ENCODE measurements around the gene HHIP.

The HHIP gene

DNA sequence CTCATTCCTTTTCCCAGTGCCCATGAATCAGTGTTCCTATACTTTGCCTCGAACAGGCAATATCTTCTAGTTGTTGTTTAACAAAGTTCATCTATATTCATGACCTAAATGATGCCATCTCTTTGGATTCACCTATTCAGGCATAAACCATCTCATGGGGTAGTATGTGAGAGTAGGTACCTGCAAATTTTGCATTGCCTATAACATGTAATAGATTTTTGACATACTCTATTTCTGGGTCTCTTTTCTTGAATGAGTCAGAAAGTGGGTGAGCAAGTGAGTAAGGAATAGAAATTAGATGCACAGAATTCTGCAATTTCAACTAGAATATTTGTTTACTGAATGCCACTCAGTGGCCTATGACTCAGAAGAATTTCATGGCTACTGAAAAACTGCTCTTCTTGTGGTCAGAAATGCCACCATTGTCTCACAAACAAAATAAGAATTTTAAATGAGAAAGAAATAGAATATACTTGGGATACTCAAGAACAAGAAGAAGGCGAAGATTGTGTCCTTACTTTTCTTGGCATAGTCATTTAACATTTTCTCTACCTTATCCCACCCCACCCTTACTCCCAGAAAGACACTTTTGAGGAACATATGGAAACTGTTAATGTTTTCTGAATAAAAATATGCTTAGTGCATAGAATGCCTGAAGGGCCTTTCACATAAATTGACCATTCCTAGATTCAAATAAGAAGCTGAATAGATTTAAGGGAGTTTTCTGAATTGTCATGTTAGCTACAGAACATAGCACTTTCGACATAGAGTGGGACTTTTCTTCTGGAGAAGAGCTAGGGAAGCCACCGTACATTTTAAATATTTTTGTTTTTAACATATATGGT, 86.8 kb downstream of the HHIP start:
- no peak for TF ChIP-seq ARNT (IDR thresholded peaks at IDR 0.05)
- TF ChIP-seq HDGF (IDR thresholded peaks at IDR 0.05; ENCODE audit: borderline replicate concordance), result no peak
- TF ChIP-seq FOXA1 (IDR thresholded peaks at IDR 0.05), result no peak
- no peak for TF ChIP-seq CTBP1 (IDR thresholded peaks at IDR 0.05; ENCODE audit: borderline replicate concordance)
- no peak for TF ChIP-seq SP1 (IDR thresholded peaks at IDR 0.05)
- no peak for TF ChIP-seq LEF1 (IDR thresholded peaks at IDR 0.05; ENCODE audit: borderline replicate concordance)
- no peak for TF ChIP-seq SUZ12 (IDR thresholded peaks at IDR 0.05)
- no peak for TF ChIP-seq L3MBTL2 (conservative IDR thresholded peaks at IDR 0.05)
- TF ChIP-seq ZNF384 (IDR thresholded peaks at IDR 0.05), result no peak
- no peak for TF ChIP-seq BHLHE40 (IDR thresholded peaks at IDR 0.05; ENCODE audit: borderline replicate concordance)
- no peak for TF ChIP-seq FOXM1 (IDR thresholded peaks at IDR 0.05; ENCODE audit: borderline replicate concordance)
- TF ChIP-seq TARDBP (IDR thresholded peaks at IDR 0.05), result no peak
- TF ChIP-seq ELF4 (IDR thresholded peaks at IDR 0.05), result no peak
- TF ChIP-seq NFRKB (IDR thresholded peaks at IDR 0.05), result no peak
- POLR2A ChIA-PET, result no interaction called here
- DNase-seq (ENCODE audit: extremely low spot score), result no peak
- CTCF ChIA-PET, result no interaction called here

DNA sequence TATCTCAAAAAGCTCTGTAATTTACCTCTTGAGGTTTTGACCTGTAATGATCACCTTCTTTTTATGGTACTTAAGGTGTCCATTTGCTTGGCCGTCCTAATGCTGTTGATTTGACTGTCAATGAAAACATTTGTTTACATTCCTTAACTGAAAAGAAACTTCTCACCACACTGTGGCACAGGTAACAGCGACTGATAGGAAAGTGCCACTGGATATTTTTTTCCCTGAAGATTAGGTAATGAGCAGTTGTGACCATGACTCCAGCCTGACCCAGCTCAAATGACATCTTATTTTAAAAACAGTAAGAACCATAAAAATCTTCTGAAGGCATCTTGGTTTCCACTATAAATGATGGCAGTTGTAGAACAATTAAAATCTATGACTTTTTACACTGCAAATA, 87.6 kb downstream of the HHIP start:
- ChIA-PET POLR2A (no interaction called here), CTCF (no interaction called here)
- TF ChIP-seq FOXK2 (IDR thresholded peaks at IDR 0.05) (no peak), ZNF384 (IDR thresholded peaks at IDR 0.05) (no peak), SUZ12 (IDR thresholded peaks at IDR 0.05) (no peak), TARDBP (IDR thresholded peaks at IDR 0.05) (no peak), ELF4 (IDR thresholded peaks at IDR 0.05) (no peak), L3MBTL2 (conservative IDR thresholded peaks at IDR 0.05) (no peak), NFRKB (IDR thresholded peaks at IDR 0.05) (no peak)
- DNase-seq (ENCODE audit: extremely low spot score), result no peak

DNA sequence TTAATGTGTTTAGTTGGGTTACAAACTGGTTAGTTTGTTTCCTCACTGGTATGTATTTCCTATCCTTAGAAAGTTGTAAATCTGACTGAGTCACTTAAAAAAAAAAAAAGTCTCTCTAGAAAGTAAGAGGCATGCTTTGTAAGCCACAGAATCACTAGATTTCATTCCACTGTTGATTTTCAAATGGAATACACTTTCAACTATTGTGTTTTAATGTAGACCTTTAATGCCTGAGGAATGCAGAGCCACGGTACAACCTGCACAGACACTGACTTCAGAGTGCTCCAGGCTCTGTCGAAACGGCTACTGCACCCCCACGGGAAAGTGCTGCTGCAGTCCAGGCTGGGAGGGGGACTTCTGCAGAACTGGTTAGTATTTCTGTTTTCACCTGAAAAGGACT, 88.6 kb downstream of the HHIP start:
- POLR2A ChIA-PET, result no interaction called here

DNA sequence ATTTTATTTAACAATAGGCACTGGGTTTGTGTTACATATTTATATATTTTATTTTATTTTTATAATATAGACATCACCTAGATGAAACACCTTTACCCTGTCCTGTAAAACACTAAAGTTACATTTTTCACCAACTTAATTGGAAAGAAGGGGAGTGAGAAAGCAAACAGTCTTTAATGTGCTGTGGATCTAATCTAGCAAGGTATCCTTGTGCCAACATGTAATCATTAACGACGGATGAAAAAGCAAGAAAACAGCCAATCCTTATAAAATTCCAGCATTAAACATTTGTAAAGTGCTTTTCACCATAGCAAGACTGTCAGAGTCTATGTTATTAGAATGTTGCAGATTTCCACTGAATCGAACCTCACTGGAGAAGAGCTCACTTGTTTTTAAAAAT, 92.7 kb downstream of the HHIP start:
- CTCF ChIA-PET, result interaction anchor here (0.7 kb wide), 1 partner anchor 208 kb away, joined by 3 read pairs; no protein-coding TSS in a partner anchor
- no peak for DNase-seq (ENCODE audit: extremely low spot score)
- POLR2A ChIA-PET, result no interaction called here
- TF ChIP-seq, protein P1, sequence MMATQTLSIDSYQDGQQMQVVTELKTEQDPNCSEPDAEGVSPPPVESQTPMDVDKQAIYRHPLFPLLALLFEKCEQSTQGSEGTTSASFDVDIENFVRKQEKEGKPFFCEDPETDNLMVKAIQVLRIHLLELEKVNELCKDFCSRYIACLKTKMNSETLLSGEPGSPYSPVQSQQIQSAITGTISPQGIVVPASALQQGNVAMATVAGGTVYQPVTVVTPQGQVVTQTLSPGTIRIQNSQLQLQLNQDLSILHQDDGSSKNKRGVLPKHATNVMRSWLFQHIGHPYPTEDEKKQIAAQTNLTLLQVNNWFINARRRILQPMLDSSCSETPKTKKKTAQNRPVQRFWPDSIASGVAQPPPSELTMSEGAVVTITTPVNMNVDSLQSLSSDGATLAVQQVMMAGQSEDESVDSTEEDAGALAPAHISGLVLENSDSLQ (IDR thresholded peaks at IDR 0.05), result no peak
- TF ChIP-seq HDGF (IDR thresholded peaks at IDR 0.05; ENCODE audit: borderline replicate concordance) (no peak), TARDBP (IDR thresholded peaks at IDR 0.05) (no peak), ZNF384 (IDR thresholded peaks at IDR 0.05) (no peak), L3MBTL2 (conservative IDR thresholded peaks at IDR 0.05) (no peak), SUZ12 (IDR thresholded peaks at IDR 0.05) (no peak), CTBP1 (IDR thresholded peaks at IDR 0.05; ENCODE audit: borderline replicate concordance) (no peak), FOXA1 (IDR thresholded peaks at IDR 0.05) (no peak), ARNT (IDR thresholded peaks at IDR 0.05) (no peak), FOXK2 (IDR thresholded peaks at IDR 0.05) (no peak), FOXM1 (IDR thresholded peaks at IDR 0.05; ENCODE audit: borderline replicate concordance) (no peak), BHLHE40 (IDR thresholded peaks at IDR 0.05; ENCODE audit: borderline replicate concordance) (no peak), LEF1 (IDR thresholded peaks at IDR 0.05; ENCODE audit: borderline replicate concordance) (no peak), NFRKB (IDR thresholded peaks at IDR 0.05) (no peak), ELF4 (IDR thresholded peaks at IDR 0.05) (no peak)

More for the DNA sequence above, 88.6 kb downstream of the HHIP start:
- TF ChIP-seq NFRKB (IDR thresholded peaks at IDR 0.05), result no peak
- TF ChIP-seq ZNF384 (IDR thresholded peaks at IDR 0.05), result 0 out of 2 replicates have a peak, but pooled peaks have one; percentile 22
- no peak for TF ChIP-seq CTBP1 (IDR thresholded peaks at IDR 0.05; ENCODE audit: borderline replicate concordance)
- TF ChIP-seq FOXM1 (IDR thresholded peaks at IDR 0.05; ENCODE audit: borderline replicate concordance), result no peak
- TF ChIP-seq, protein P1 (IDR thresholded peaks at IDR 0.05), result no peak
- CTCF ChIA-PET, result no interaction called here
- no peak for DNase-seq (ENCODE audit: extremely low spot score)

DNA sequence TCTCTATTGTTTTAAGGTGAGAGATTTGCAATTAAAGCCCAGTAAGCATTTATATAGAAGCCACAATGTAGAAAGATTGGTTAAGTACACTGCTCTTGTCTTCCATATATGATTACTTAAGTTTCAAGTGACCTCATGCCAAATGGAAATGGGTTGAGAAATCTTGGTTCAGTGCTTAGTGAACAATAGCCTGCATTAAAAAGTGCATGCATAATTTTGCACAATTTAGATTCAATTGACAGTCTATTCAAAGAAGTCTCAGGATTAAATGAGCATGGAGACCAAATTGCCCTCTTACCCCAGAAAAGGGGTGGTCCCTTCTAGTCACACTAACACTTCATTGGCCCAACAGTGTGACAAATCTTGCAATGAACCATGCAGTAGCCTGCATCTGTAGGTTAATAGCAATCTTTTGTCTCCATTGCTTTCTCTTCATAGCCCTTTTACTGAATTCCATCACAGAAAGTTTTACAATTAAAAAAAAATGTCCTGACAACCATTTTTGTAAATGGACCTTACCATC, 93.6 kb downstream of the HHIP start:
- no peak for DNase-seq (ENCODE audit: extremely low spot score)
- POLR2A ChIA-PET, result no interaction called here
- TF ChIP-seq SUZ12 (IDR thresholded peaks at IDR 0.05) (no peak), TARDBP (IDR thresholded peaks at IDR 0.05) (no peak), ZNF384 (IDR thresholded peaks at IDR 0.05) (no peak), CTBP1 (IDR thresholded peaks at IDR 0.05; ENCODE audit: borderline replicate concordance) (no peak), LEF1 (IDR thresholded peaks at IDR 0.05; ENCODE audit: borderline replicate concordance) (no peak), ARNT (IDR thresholded peaks at IDR 0.05) (no peak), FOXK2 (IDR thresholded peaks at IDR 0.05) (no peak), ELF4 (IDR thresholded peaks at IDR 0.05) (no peak), BHLHE40 (IDR thresholded peaks at IDR 0.05; ENCODE audit: borderline replicate concordance) (no peak)
- TF ChIP-seq, protein P1 (IDR thresholded peaks at IDR 0.05), result no peak
- CTCF ChIA-PET, result no interaction called here

DNA sequence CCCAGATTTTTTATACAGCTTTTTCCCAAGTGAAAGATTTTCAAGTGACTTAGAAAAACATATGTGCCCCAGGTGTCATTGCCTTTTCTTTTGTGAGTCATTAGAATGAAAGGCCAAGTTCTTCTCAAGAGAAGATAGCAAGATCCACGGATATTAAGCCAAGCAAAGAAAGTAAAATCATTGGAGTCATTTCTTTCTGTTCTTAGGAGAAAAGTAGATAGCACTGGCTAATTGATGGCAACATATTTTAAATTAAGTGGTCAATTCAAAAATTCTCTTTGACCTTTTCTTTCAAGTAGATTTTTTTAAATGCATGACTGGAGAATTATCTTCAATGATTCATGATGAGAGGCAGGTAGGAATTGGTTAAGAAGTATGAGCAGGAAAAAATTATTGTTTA, 94.4 kb downstream of the HHIP start:
- ChIA-PET POLR2A (no interaction called here), CTCF (no interaction called here)
- DNase-seq (ENCODE audit: extremely low spot score), result no peak
- TF ChIP-seq TARDBP (IDR thresholded peaks at IDR 0.05) (no peak), ARNT (IDR thresholded peaks at IDR 0.05) (no peak), SP1 (IDR thresholded peaks at IDR 0.05) (no peak), FOXM1 (IDR thresholded peaks at IDR 0.05; ENCODE audit: borderline replicate concordance) (no peak), HDGF (IDR thresholded peaks at IDR 0.05; ENCODE audit: borderline replicate concordance) (no peak), ZNF384 (IDR thresholded peaks at IDR 0.05) (no peak), L3MBTL2 (conservative IDR thresholded peaks at IDR 0.05) (no peak), SUZ12 (IDR thresholded peaks at IDR 0.05) (no peak), ELF4 (IDR thresholded peaks at IDR 0.05) (no peak)
